Measurements from ENCODE around the gene LRP2.

- TF ChIP-seq EZH2 (IDR thresholded peaks at IDR 0.05; ENCODE audit: low read depth, unreplicated experiment) (no peak), POLR2AphosphoS5 (IDR thresholded peaks at IDR 0.05; ENCODE audit: low read depth) (no peak), REST (IDR thresholded peaks at IDR 0.05; ENCODE audit: unreplicated experiment) (no peak), CTCF (conservative IDR thresholded peaks at IDR 0.05; ENCODE audit: low read depth in 2 of 2) (no peak), CREB1 (CRISPR knock-in tag; IDR thresholded peaks at IDR 0.05; ENCODE audit: low read depth) (no peak), EZH2phosphoT487 (IDR thresholded peaks at IDR 0.05; ENCODE audit: unreplicated experiment) (no peak), JUNB (IDR thresholded peaks at IDR 0.05; ENCODE audit: unreplicated experiment) (no peak), NANOG (IDR thresholded peaks at IDR 0.05; ENCODE audit: borderline replicate concordance) (no peak)
Measured at GRCh38 chr2:169272010-169272409, 90.3 kb downstream of the LRP2 start.

All from GM23338 (cell line).